ENCODE results near the gene PPFIA1. TPM values are rescaled to one million over a fixed set of nuclear protein-coding genes. Genes with fewer than 3 reads are reported as not detected.

The PPFIA1 gene
- total RNA-seq (2016; rRNA removed; fragmentation: Illumina TruSeq; extraction: Trizol) (27.3 and 29.9 TPM in 2 replicates), polyA plus RNA-seq (2011; rRNA removed) (45.2 and 48.0 TPM in 2 replicates), polyA minus RNA-seq (2011; rRNA and poly(A)+ RNA removed; ENCODE audit: low replicate concordance) (94.3 and 206 TPM in 2 replicates), Bru-seq, nascent RNA (percentile 69 among the genes with signal in this experiment), BruChase-seq, experiment 1, labeled RNA remaining after a 6-hour chase (percentile 83 among the genes with signal in this experiment), BruChase-seq, experiment 2, labeled RNA remaining after a 2-hour chase (percentile 78 among the genes with signal in this experiment)
- 68.7 and 75.4 TPM in 2 replicates for total RNA-seq (2016; cell fraction: cytosol; rRNA removed; fragmentation: Illumina TruSeq; extraction: Trizol; ENCODE audit: low read depth)
- total RNA-seq (2016; cell fraction: insoluble cytoplasmic fraction; rRNA removed; fragmentation: Illumina TruSeq; extraction: Trizol): 26.9 and 30.3 TPM in 2 replicates
- total RNA-seq (2016; cell fraction: membrane; rRNA removed; fragmentation: Illumina TruSeq; extraction: Trizol): 22.7 and 22.8 TPM in 2 replicates
- total RNA-seq (2016; cell fraction: nucleus; rRNA removed; fragmentation: Illumina TruSeq; extraction: Trizol): 29.3 and 30.4 TPM in 2 replicates
- 32.6 and 45.4 TPM in 2 replicates for polyA plus RNA-seq (2011; cell fraction: cytosol; rRNA removed)
- 60.5 and 68.2 TPM in 2 replicates for polyA plus RNA-seq (2011; cell fraction: nucleus; rRNA removed)
- polyA plus RNA-seq (2012): 18.1 and 18.8 TPM in 2 replicates
- polyA plus RNA-seq (2016; cell fraction: cytosol; fragmentation: Illumina TruSeq; extraction: Trizol; ENCODE audit: low read depth): 1.4 and 2.3 TPM in 2 replicates
- polyA plus RNA-seq (2016; cell fraction: insoluble cytoplasmic fraction; fragmentation: Illumina TruSeq; extraction: Trizol; ENCODE audit: low read depth): 18.5 and 22.6 TPM in 2 replicates
- 5.3 and 7.1 TPM in 2 replicates for polyA plus RNA-seq (2016; cell fraction: membrane; fragmentation: Illumina TruSeq; extraction: Trizol; ENCODE audit: low read depth)
- 38.7 and 39.4 TPM in 2 replicates for polyA plus RNA-seq (2016; cell fraction: nucleus; fragmentation: Illumina TruSeq; extraction: Trizol; ENCODE audit: insufficient read depth, low read depth)
- 31.2 and 40.4 TPM in 2 replicates for polyA minus RNA-seq (2011; cell fraction: cytosol; rRNA and poly(A)+ RNA removed)
- polyA minus RNA-seq (2011; cell fraction: nucleus; rRNA and poly(A)+ RNA removed): 59.9 and 69.0 TPM in 2 replicates
- long read RNA-seq, experiment 1, partial matches to known transcripts: 7 of 11 reads
- long read RNA-seq, experiment 1, other reads (novel, unspliced or antisense): 4 of 11 reads
- long read RNA-seq, experiment 2, full-length matches to known transcripts: 2 of 28 reads
- long read RNA-seq, experiment 2, partial matches to known transcripts: 16 of 28 reads
- long read RNA-seq, experiment 2, other reads (novel, unspliced or antisense): 10 of 28 reads

- Histone ChIP-seq H3K36me3 (replicated peaks in 1 of 2; ENCODE audit: control insufficient read depth in 1 of 2, insufficient read depth in 2 of 2, low read length in 2 of 2) (peaks cover 4 to 21% of the 10 kb centered on the region in 2 experiments; a peak in 3 of 5 replicates), H3K27me3 (ENCODE audit: control insufficient read depth in 1 of 2, insufficient read depth in 2 of 2, low read length in 2 of 2) (peaks cover 0 to 4% of the 10 kb centered on the region in 2 experiments; a peak in 2 of 5 replicates), H3K4me2 (ENCODE audit: low read depth, low read length) (peak within 1 kb of the TSS; percentile 78), H3K9ac (ENCODE audit: insufficient read depth, low read depth, low read length) (peak within 1 kb of the TSS; percentile 90), H3K79me2 (ENCODE audit: insufficient read depth, low read length) (peaks cover 35% of the 10 kb centered on the region), H4K20me1 (ENCODE audit: insufficient read depth, low read length) (peaks cover 2% of the 10 kb centered on the region; the same call in 1 of the 2 replicates), H3K4me1 (ENCODE audit: insufficient read depth, low read length) (peaks cover 43% of the 10 kb centered on the region), H3K4me3 (replicated peaks in 1 of 3; ENCODE audit: insufficient read depth in 1 of 3, low read depth in 2 of 3, low read length in 3 of 3) (peak within 1 kb of the TSS; percentile 86 to 97 (median 92)), H3K9me3 (ENCODE audit: low read length) (no peaks in the 10 kb centered on the region), H3K27ac (ENCODE audit: extremely low read length, insufficient read depth, low read length) (peak within 1 kb of the TSS; percentile 79), H2AFZ (ENCODE audit: low read length) (peak within 1 kb of the TSS; percentile 33)
- peak; percentile 21 for FAIRE-seq
- in situ Hi-C loops (cut with HindIII; ENCODE audit: extremely low pct_ligation_motif_present, low pct_unique_long_range_greater_than_20kb) (no loop called here), intact Hi-C loops (cut with micrococcal nuclease; ENCODE audit: unreplicated experiment) (loop anchor here (10.0 kb wide), 1 partner anchor 65 kb away; the partner anchor contains the start of gene FADD)
- CTCF ChIA-PET (ENCODE audit: low intra/inter-chr PET ratio, low total read pairs): no interaction called here
- 3% methylated on average over 14 of the region's 99 CpGs for WGBS (ENCODE audit: low lambda C conversion rate)
- no TSS peak for BruUV-seq (replicated peaks)
- POLR2A ChIA-PET: interaction anchor here (0.9 kb wide), 1 partner anchor 9 kb away, joined by 4 read pairs; no protein-coding TSS in a partner anchor
- peak; percentile 93 for ATAC-seq
- peak; percentile 90 for DNase-seq (ENCODE audit: low spot score)
- TF ChIP-seq DR1 (CRISPR knock-in tag; IDR thresholded peaks at IDR 0.05): no peak
- TF ChIP-seq ZFP90 (CRISPR knock-in tag; IDR thresholded peaks at IDR 0.05; ENCODE audit: borderline replicate concordance): peak; percentile 89; the same call in 1 of the 2 replicates
- no peak for TF ChIP-seq NR0B2 (CRISPR knock-in tag; IDR thresholded peaks at IDR 0.05)
- TF ChIP-seq GZF1 (CRISPR knock-in tag; IDR thresholded peaks at IDR 0.05): no peak
- no peak for TF ChIP-seq ZBTB39 (CRISPR knock-in tag; IDR thresholded peaks at IDR 0.05)
- TF ChIP-seq ZNF792 (CRISPR knock-in tag; IDR thresholded peaks at IDR 0.05): 0 out of 2 replicates have a peak, but pooled peaks have one; percentile 7
- TF ChIP-seq ZNF607 (CRISPR knock-in tag; IDR thresholded peaks at IDR 0.05; ENCODE audit: borderline replicate concordance): peak; percentile 90; the same call in 1 of the 2 replicates
- no peak; the same call in 1 of the 2 replicates for TF ChIP-seq RNF219 (CRISPR knock-in tag; IDR thresholded peaks at IDR 0.05)
- peak; percentile 75 for TF ChIP-seq SAP130 (CRISPR knock-in tag; IDR thresholded peaks at IDR 0.05; ENCODE audit: low read depth)
- TF ChIP-seq HNF1B (CRISPR knock-in tag; IDR thresholded peaks at IDR 0.05): peak; percentile 56; the same call in 1 of the 2 replicates
Measured at GRCh38 chr11:70270104-70270876, at the start of gene PPFIA1. PPFIA1 (plus strand) TSS chr11:70270690; CDS start chr11:70272173, 1,483 bp downstream.

Measured in HepG2 (cell line).